ENCODE data around the gene PIK3R6.

The PIK3R6 gene

DNA sequence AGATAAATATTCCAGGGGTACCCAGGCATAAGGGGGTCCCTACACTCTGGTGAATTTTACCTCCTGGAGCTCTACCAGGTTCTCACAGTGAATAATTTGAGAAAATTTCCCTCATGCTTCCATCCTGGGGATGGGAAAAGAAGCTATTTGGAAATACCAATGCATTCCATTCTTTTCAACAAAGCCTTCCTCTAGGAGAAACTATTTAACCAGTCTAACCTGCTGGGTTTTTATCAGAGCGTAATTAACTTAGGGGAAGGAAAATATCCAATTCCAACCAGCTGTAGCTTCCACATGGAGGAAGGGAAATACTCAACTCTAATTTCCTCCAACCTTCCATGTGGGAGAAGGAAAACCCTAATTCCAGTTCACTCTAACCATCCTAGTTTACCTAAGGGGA, 85.3 kb downstream of the PIK3R6 start:
- Histone ChIP-seq H3K36me3 (ENCODE audit: control insufficient read depth, low read length) (no peaks in the 10 kb centered on the region), H3K4me2 (ENCODE audit: low read length) (no peak overlapping the region), H3F3A (ENCODE audit: control insufficient read depth, insufficient read depth) (no peaks in the 10 kb centered on the region), H3K27ac (ENCODE audit: low read depth, low read length) (no peak overlapping the region), H3K27me3 (ENCODE audit: control insufficient read depth, low read length) (peaks cover 4% of the 10 kb centered on the region), H3K79me2 (ENCODE audit: control insufficient read depth, low read length) (no peaks in the 10 kb centered on the region), H3K4me1 (ENCODE audit: control insufficient read depth, low read length) (no peaks in the 10 kb centered on the region), H4K20me1 (ENCODE audit: control insufficient read depth, insufficient read depth, low read depth, low read length) (no peaks in the 10 kb centered on the region), H3K4me3 (ENCODE audit: low read length) (no peak overlapping the region), H3K9me2 (replicated peaks; ENCODE audit: control insufficient read depth, low read length) (no peaks in the 10 kb centered on the region), H3K9me3 (ENCODE audit: control insufficient read depth, insufficient read depth, low read length) (no peaks in the 10 kb centered on the region)
- no peak for TF ChIP-seq EZH2phosphoT487 (IDR thresholded peaks at IDR 0.05; ENCODE audit: borderline replicate concordance, low read length)
- TF ChIP-seq, protein P1, sequence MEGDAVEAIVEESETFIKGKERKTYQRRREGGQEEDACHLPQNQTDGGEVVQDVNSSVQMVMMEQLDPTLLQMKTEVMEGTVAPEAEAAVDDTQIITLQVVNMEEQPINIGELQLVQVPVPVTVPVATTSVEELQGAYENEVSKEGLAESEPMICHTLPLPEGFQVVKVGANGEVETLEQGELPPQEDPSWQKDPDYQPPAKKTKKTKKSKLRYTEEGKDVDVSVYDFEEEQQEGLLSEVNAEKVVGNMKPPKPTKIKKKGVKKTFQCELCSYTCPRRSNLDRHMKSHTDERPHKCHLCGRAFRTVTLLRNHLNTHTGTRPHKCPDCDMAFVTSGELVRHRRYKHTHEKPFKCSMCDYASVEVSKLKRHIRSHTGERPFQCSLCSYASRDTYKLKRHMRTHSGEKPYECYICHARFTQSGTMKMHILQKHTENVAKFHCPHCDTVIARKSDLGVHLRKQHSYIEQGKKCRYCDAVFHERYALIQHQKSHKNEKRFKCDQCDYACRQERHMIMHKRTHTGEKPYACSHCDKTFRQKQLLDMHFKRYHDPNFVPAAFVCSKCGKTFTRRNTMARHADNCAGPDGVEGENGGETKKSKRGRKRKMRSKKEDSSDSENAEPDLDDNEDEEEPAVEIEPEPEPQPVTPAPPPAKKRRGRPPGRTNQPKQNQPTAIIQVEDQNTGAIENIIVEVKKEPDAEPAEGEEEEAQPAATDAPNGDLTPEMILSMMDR (IDR thresholded peaks at IDR 0.05; ENCODE audit: low read depth, low read length, poor library complexity, severe bottlenecking): no peak

- no peaks in the 10 kb centered on the region for H3K9me2 ChIP-seq (replicated peaks; ENCODE audit: control insufficient read depth, low read length)
- no peaks in the 10 kb centered on the region for H4K20me1 ChIP-seq (ENCODE audit: control insufficient read depth, insufficient read depth, low read depth, low read length)
- no peaks in the 10 kb centered on the region for H3K79me2 ChIP-seq (ENCODE audit: control insufficient read depth, low read length)
- H3F3A ChIP-seq (ENCODE audit: control insufficient read depth, insufficient read depth): no peaks in the 10 kb centered on the region
- H3K9me3 ChIP-seq (ENCODE audit: control insufficient read depth, insufficient read depth, low read length): no peaks in the 10 kb centered on the region
- H3K4me3 ChIP-seq (ENCODE audit: low read length): no peak overlapping the region
- no peaks in the 10 kb centered on the region for H3K36me3 ChIP-seq (ENCODE audit: control insufficient read depth, low read length)
- peaks cover 6% of the 10 kb centered on the region for H3K27me3 ChIP-seq (ENCODE audit: control insufficient read depth, low read length)
- H3K4me1 ChIP-seq (ENCODE audit: control insufficient read depth, low read length): no peaks in the 10 kb centered on the region
- H3K4me2 ChIP-seq (ENCODE audit: low read length): no peak overlapping the region
- TF ChIP-seq, protein P1 (IDR thresholded peaks at IDR 0.05; ENCODE audit: low read depth, low read length, poor library complexity, severe bottlenecking): no peak
- no peak for TF ChIP-seq EZH2phosphoT487 (IDR thresholded peaks at IDR 0.05; ENCODE audit: borderline replicate concordance, low read length)
- H3K27ac ChIP-seq (ENCODE audit: low read depth, low read length): no peak overlapping the region
Observed at GRCh38 chr17:8781776-8782175, 85.7 kb downstream of the PIK3R6 start.

- H3K27ac ChIP-seq (ENCODE audit: low read depth, low read length): no peak overlapping the region
- no peaks in the 10 kb centered on the region for H3K36me3 ChIP-seq (ENCODE audit: control insufficient read depth, low read length)
- H3K4me1 ChIP-seq (ENCODE audit: control insufficient read depth, low read length): no peaks in the 10 kb centered on the region
- H3K4me2 ChIP-seq (ENCODE audit: low read length): no peak overlapping the region
- no peak overlapping the region for H3K4me3 ChIP-seq (ENCODE audit: low read length)
- H3K27me3 ChIP-seq (ENCODE audit: control insufficient read depth, low read length): peaks cover 11% of the 10 kb centered on the region
- no peak for TF ChIP-seq EZH2phosphoT487 (IDR thresholded peaks at IDR 0.05; ENCODE audit: borderline replicate concordance, low read length)
- TF ChIP-seq, protein P1 (IDR thresholded peaks at IDR 0.05; ENCODE audit: low read depth, low read length, poor library complexity, severe bottlenecking): no peak
- H4K20me1 ChIP-seq (ENCODE audit: control insufficient read depth, insufficient read depth, low read depth, low read length): no peaks in the 10 kb centered on the region
- H3K9me2 ChIP-seq (replicated peaks; ENCODE audit: control insufficient read depth, low read length): no peaks in the 10 kb centered on the region
- no peaks in the 10 kb centered on the region for H3F3A ChIP-seq (ENCODE audit: control insufficient read depth, insufficient read depth)
- H3K9me3 ChIP-seq (ENCODE audit: control insufficient read depth, insufficient read depth, low read length): no peaks in the 10 kb centered on the region
- H3K79me2 ChIP-seq (ENCODE audit: control insufficient read depth, low read length): no peaks in the 10 kb centered on the region
Observed at GRCh38 chr17:8776881-8777280, 90.6 kb downstream of the PIK3R6 start.

GRCh38 chr17:8776248-8776647, 91.2 kb downstream of the PIK3R6 start:
- H3K36me3 ChIP-seq (ENCODE audit: control insufficient read depth, low read length): no peaks in the 10 kb centered on the region
- no peaks in the 10 kb centered on the region for H3K9me2 ChIP-seq (replicated peaks; ENCODE audit: control insufficient read depth, low read length)
- H3K27me3 ChIP-seq (ENCODE audit: control insufficient read depth, low read length): peaks cover 11% of the 10 kb centered on the region
- TF ChIP-seq EZH2phosphoT487 (IDR thresholded peaks at IDR 0.05; ENCODE audit: borderline replicate concordance, low read length): no peak
- TF ChIP-seq, protein P1 (IDR thresholded peaks at IDR 0.05; ENCODE audit: low read depth, low read length, poor library complexity, severe bottlenecking): no peak
- H3K4me1 ChIP-seq (ENCODE audit: control insufficient read depth, low read length): no peaks in the 10 kb centered on the region
- no peak overlapping the region for H3K27ac ChIP-seq (ENCODE audit: low read depth, low read length)
- H3K9me3 ChIP-seq (ENCODE audit: control insufficient read depth, insufficient read depth, low read length): no peaks in the 10 kb centered on the region
- no peaks in the 10 kb centered on the region for H4K20me1 ChIP-seq (ENCODE audit: control insufficient read depth, insufficient read depth, low read depth, low read length)
- H3K79me2 ChIP-seq (ENCODE audit: control insufficient read depth, low read length): no peaks in the 10 kb centered on the region
- H3K4me2 ChIP-seq (ENCODE audit: low read length): no peak overlapping the region
- H3F3A ChIP-seq (ENCODE audit: control insufficient read depth, insufficient read depth): no peaks in the 10 kb centered on the region
- no peak overlapping the region for H3K4me3 ChIP-seq (ENCODE audit: low read length)

Measured in DOHH2 (cell line).